GM12872 (cell line): Measurements from ENCODE around the gene CEP72.

ENCODE experiments used
- CTCF ChIP-seq: IDR thresholded peaks from 3 replicates; pipeline ENCODE4 v1.5.1; 2011; ENCODE audit warnings: low read depth, mild to moderate bottlenecking, low read length, moderate library complexity; ENCODE audit not compliant: insufficient read depth

Gene CEP72

GRCh38 chr5:585962-586628 lies 26.0 kb upstream of the CEP72 start:
- no peak for TF ChIP-seq CTCF

- TF ChIP-seq CTCF, result no peak
Measured at GRCh38 chr5:586751-587285, 25.3 kb upstream of the CEP72 start.

- TF ChIP-seq CTCF, result no peak
Measured at GRCh38 chr5:587403-587802, 24.7 kb upstream of the CEP72 start.

GRCh38 chr5:588406-588995 lies 23.6 kb upstream of the CEP72 start:
- TF ChIP-seq CTCF, result no peak

- no peak for TF ChIP-seq CTCF
Measured at GRCh38 chr5:589173-589572, 23.0 kb upstream of the CEP72 start.

- no peak for TF ChIP-seq CTCF
Measured at GRCh38 chr5:589588-589987, 22.6 kb upstream of the CEP72 start.

GRCh38 chr5:590346-590745 lies 21.8 kb upstream of the CEP72 start:
- no peak for TF ChIP-seq CTCF
